CD4-positive, alpha-beta T cell treated with Interleukin-17A for 4 hours (primary cell): Measurements from ENCODE around the gene BTBD16.
A peak's percentile ranks its signal among the peaks of the same experiment; 100 is the strongest.

ENCODE experiments used
- DNase-seq: peaks from one replicate; pipeline ENCODE4 v3.0.0-alpha.2; 2020; ENCODE audit warnings: mixed read lengths

BTBD16 gene

DNA sequence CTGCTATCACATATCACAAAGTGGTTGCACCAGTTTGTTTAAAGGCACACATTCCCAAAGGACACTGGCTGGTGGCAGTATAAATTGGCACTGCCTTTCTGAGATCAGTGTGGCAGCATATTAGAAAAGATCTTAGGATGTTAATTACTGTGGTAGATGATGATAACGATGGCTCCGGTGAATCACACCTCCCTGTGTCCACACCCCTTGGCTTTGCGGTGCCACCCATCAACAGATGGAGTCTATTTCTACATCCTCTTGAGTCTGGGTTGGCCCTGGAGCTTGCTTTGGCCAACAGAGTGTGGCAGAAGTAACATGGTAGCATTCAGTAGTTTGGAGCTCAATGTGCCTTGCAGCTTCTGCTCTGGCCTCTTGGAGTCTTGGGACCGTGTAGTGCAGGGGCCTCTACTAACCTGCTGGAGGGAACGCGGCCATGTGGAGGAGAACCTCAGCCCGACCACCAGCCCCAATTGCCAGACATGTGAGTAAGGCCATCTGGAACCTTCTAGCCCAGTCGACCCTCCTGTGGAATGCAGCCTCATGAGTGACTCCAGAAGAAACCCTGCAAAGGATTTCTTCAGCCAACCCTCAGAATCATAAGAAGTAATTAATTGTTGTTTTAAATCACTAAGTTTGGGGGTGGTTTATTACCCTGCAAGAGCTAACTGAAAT is 76.2 kb downstream of the BTBD16 start:
- DNase-seq = no peak

DNA sequence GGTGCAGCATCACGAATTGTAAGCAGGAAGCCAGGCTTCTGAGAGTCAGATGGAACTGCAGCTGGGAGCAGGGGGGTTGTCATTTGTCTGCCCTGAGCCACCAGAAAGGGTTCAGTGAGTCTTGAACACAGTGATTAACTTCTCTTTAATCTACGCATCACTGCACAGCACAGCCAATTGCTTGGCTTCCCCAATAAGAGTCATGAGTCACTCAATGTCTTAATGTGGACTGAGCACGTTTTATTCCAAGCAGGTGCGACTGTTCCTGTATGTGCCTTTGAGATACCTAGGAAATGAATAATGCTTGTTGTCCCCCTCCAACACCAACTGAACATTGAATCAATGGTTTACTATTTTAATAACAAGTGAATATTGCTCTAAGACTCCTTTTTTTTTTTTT is 77.4 kb downstream of the BTBD16 start:
- DNase-seq = no peak

DNA sequence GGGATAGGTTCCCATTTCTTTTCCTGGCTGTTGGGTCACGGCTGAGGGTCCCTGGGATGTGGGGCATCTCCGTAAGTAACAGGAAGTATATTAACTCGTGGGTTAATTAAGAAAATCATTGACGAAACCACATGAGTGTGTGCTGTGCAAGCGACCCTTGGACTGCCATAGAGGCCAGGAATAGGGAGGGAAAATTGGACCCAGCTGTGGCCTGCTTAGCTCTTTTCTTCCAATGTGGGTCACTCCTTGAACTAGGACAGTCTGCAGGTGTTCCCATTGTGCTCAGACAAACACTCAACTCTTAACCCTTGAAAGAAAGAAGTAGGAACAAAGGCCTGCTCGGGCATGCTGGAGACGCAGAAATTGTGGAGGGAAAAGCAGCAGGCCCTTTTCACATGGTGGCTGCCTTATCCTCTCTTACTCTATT is 77.9 kb downstream of the BTBD16 start:
- no peak for DNase-seq

DNA sequence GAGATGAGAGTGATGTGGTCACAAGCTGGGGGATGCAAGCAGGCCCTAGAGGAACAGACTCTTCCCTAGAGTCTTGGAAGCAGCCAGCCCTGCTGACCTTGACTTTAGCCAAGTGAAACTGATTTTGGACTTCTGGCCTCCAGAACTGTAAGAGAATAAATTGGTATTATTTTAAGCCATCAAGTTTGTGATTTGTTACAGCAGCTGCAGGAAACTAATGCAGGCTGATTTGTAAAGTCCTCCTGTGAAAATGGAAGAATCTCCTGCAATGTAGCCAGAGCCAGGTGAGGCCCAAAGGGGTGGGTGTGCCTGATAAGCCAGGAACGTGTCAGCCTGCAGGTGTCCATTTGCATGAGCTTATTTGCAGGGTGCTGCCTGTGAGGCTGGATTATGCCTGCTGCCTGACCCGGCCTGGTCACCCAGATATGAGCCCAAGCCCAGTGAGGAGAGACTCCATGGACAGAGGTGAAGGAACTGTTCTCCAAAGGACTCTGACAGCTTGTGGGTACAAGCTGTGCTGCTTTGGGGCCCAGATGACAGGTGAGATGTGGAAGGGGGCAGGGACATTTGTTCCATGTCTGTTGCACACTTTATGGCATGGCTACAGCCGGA is 78.8 kb downstream of the BTBD16 start:
- no peak for DNase-seq

DNA sequence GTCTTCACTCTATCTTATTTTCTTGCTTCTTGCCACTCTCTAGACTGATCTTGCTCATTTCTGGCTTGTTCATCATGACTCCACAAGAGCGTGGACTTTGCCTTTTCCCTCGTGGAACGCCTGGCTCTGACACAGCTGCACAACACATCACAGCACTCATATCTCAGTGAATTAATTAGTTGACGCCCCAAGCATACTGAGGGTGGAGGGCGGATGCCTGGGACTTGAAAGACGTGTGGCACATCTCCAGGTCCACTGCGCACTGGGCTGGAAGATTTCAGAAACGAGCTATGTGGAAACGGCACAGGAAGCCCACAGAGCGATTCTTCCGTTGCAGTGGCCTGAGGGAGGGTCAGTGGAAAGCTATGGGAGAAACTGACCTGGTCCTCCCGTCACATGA is 79.8 kb downstream of the BTBD16 start:
- no peak for DNase-seq

DNA sequence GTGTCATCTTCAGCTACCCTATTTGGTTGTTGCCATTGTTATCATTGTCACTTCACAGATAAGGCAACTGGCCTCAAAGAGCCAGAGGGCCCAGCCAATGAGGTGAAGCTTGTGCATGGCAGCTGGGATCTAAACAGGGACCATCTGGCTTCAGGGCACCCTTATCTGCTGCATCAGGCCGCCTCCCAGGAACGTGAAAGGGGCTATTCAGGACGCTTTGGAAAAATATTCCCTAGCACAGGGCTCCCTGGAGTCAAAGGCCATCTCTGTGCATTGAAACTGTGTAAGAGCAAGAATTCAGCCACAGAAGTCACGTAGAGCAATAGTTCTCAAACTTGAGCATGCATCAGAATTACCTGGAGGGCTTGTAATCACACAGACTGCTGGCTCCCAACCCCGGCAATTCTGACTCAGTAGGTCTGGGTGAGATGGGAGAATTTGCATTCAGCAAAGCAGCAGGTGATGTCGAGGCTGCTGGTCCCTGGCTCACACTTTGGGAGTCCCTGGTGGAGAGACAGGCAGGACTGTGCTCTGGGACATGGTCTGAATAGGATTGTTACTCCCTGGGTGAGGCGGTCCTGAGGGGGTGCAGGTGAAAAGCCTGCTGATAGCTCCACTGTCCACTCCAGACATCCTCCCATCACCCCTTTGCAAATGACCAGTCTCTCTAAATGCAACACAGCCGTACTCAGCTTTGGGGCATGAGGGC is 81.9 kb downstream of the BTBD16 start:
- DNase-seq = no peak

- no peak for DNase-seq
Observed at GRCh38 chr10:122354383-122354782, 83.3 kb downstream of the BTBD16 start.

DNA sequence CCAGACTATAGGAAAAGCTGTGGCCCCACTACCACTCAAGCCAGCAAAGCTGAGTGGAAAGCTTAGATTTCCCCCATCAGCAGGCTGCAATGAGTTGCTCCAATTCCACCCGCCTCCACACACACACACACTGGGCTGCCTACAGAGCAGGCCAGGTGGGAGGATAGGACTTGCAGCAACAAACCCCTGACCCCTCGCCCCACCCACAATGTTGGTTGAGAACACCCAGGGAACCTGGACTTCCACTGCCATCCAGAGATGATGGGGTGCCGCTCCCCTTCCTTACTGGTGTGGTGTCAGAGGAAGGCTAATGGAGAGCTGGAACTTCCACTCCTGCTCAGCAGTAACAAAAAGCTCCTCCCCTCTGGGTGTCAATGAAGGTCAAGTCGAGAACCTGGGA is 86.6 kb downstream of the BTBD16 start:
- DNase-seq = no peak

DNA sequence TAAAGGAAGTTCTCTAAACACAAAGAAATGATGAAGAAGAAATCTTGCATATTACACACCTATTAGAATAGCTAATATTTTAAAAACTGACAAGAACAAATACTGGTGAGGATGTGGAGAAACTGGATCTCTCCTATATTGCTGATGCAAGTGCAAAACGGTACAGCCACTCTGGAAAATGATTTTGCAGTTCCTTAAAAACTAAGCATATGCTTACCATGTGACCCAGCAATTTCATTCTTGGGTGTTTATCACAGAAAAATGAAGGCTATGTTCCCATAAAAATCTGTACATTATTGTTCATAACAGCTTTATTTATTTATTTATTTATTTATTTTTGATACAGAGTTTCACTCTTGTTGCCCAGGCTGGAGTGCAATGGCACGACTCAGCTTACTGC is 88.5 kb downstream of the BTBD16 start:
- no peak for DNase-seq

GRCh38 chr10:122361046-122361445 is 90.0 kb downstream of the BTBD16 start:
- no peak for DNase-seq

GRCh38 chr10:122362031-122362592 is 91.0 kb downstream of the BTBD16 start:
- DNase-seq = no peak

- no peak for DNase-seq
Observed at GRCh38 chr10:122362621-122363020, 91.5 kb downstream of the BTBD16 start.

- DNase-seq = no peak
Observed at GRCh38 chr10:122363311-122363710, 92.2 kb downstream of the BTBD16 start.

- no peak for DNase-seq
Observed at GRCh38 chr10:122363722-122364463, 92.8 kb downstream of the BTBD16 start.

- DNase-seq = no peak
Observed at GRCh38 chr10:122368502-122369254, 97.6 kb downstream of the BTBD16 start.

- DNase-seq = no peak
Observed at GRCh38 chr10:122373108-122373507, 102.0 kb downstream of the BTBD16 start.

- peak; percentile 25 for DNase-seq
Observed at GRCh38 chr10:122373721-122374120, 102.6 kb downstream of the BTBD16 start.

GRCh38 chr10:122374237-122374858 is 103.3 kb downstream of the BTBD16 start, which contains the start of gene PLEKHA1:
TSS of gene PLEKHA1 (plus strand) at chr10:122374708. CDS start at chr10:122393201, 18,493 bp downstream.
- peak; percentile 95 for DNase-seq

- peak; percentile 69 for DNase-seq
Observed at GRCh38 chr10:122374859-122375678, 104.0 kb downstream of the BTBD16 start.

DNA sequence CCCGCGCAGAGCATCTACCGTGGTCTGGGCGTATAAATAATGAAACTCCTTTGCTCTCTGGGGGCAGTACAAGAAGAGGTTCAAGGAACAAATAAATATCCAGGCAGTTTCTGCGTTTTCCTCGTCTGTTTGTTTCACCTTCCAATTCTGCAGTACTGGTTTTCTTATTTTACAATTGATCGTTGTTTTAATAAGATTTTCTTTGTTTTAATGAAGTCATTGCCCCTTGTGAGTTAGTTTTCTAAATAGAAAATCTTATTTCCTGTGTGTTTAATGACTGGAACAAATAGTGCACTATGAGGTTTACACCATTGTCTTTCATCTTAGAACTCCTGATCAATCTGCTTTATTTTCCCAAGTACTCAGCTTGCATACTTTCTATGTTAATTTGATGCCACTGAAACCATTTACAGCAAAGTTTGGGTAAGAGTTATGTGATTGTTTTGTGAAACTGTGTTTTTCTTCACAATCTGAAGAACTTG is 104.6 kb downstream of the BTBD16 start:
- no peak for DNase-seq
